HepG2 (cell line): ENCODE results near the gene CAMTA2. TPM values are rescaled to one million over a fixed set of nuclear protein-coding genes. Genes with fewer than 3 reads are reported as not detected.
A peak's percentile ranks its signal among the peaks of the same experiment; 100 is the strongest.

Experiments
- ARID5B ChIP-seq: IDR thresholded peaks from 2 replicates; pipeline ENCODE4 v1.4.0; 2020; ENCODE audit warnings: mild to moderate bottlenecking, missing genetic modification reagents
- BCL6 ChIP-seq: IDR thresholded peaks from 2 replicates; pipeline ENCODE4 v1.6.1; 2016; ENCODE audit warnings: missing genetic modification reagents, missing compliant biosample characterization
- BORCS8-MEF2B ChIP-seq: sonication (generic); formaldehyde crosslinking; IDR thresholded peaks from 2 replicates; pipeline ENCODE4 v1.8.0; 2022; ENCODE audit warnings: mild to moderate bottlenecking, missing genetic modification reagents
- DPF2 ChIP-seq: sonication (generic); formaldehyde crosslinking; IDR thresholded peaks from 2 replicates; pipeline ENCODE4 v1.4.0; 2020; ENCODE audit warnings: mild to moderate bottlenecking, low read depth, missing genetic modification reagents, borderline replicate concordance
- HIC2 ChIP-seq: sonication (generic); formaldehyde crosslinking; IDR thresholded peaks from 2 replicates; pipeline ENCODE4 v1.9.0; 2022; ENCODE audit warnings: low read depth, missing genetic modification reagents
- IRF2 ChIP-seq: IDR thresholded peaks from 2 replicates; pipeline ENCODE4 v1.6.1; 2018; ENCODE audit warnings: missing genetic modification reagents, missing compliant biosample characterization
- KLF9 ChIP-seq: IDR thresholded peaks from 2 replicates; pipeline ENCODE4 v1.6.1; 2016; ENCODE audit warnings: low read depth
- MEIS2 ChIP-seq: sonication (generic); formaldehyde crosslinking; IDR thresholded peaks from 2 replicates; pipeline ENCODE4 v1.9.0; 2021; ENCODE audit warnings: mild to moderate bottlenecking, missing genetic modification reagents
- RBM39 ChIP-seq: fragments of 200-400 bp; formaldehyde crosslinking; IDR thresholded peaks from one replicate; pipeline ENCODE4 v1.6.1; 2018; ENCODE audit warnings: antibody characterized with exemption, mild to moderate bottlenecking, low read depth, low read length; ENCODE audit not compliant: poor library complexity, severe bottlenecking
- REPIN1 ChIP-seq: sonication (generic); formaldehyde crosslinking; IDR thresholded peaks from 2 replicates; pipeline ENCODE4 v1.8.0; 2022; ENCODE audit warnings: missing genetic modification reagents, low read depth, mild to moderate bottlenecking, borderline replicate concordance
- XBP1 ChIP-seq: sonication (generic); formaldehyde crosslinking; IDR thresholded peaks from 2 replicates; pipeline ENCODE4 v1.5.0; 2020; ENCODE audit warnings: missing genetic modification reagents
- ZBTB42 ChIP-seq: sonication (generic); formaldehyde crosslinking; IDR thresholded peaks from 2 replicates; pipeline ENCODE4 v1.5.0; 2020; ENCODE audit warnings: mild to moderate bottlenecking, missing genetic modification reagents
- ZFYVE20 ChIP-seq: sonication (generic); formaldehyde crosslinking; IDR thresholded peaks from 2 replicates; pipeline ENCODE4 v1.8.0; 2023; ENCODE audit warnings: low read depth, mild to moderate bottlenecking, moderate library complexity, missing genetic modification reagents, borderline replicate concordance
- ZKSCAN8 ChIP-seq: IDR thresholded peaks from 2 replicates; pipeline ENCODE4 v1.6.1; 2016; ENCODE audit warnings: borderline replicate concordance, missing genetic modification reagents, missing compliant biosample characterization
- ZNF296 ChIP-seq: sonication (generic); formaldehyde crosslinking; conservative IDR thresholded peaks from 2 replicates; pipeline ENCODE4 v1.5.0; 2020; ENCODE audit warnings: mild to moderate bottlenecking, missing genetic modification reagents
- ZNF891 ChIP-seq: sonication (generic); formaldehyde crosslinking; IDR thresholded peaks from 2 replicates; pipeline ENCODE4 v1.5.0; 2020; ENCODE audit warnings: mild to moderate bottlenecking, missing genetic modification reagents
- polyA plus RNA-seq, 8 experiments: library from polyadenylated mRNA; depleted of rRNA in 3 of 8; stranded (reverse) in 7 of 8; unstranded in 1 of 8; fragments of >200 nt; fragmentation: Illumina TruSeq in 4 of 8; extraction: Trizol in 4 of 8; gene quantifications; 2 replicates each; pipeline versions ENCODE4 v1.2.1 to v1.2.3, GENCODE V29; 2011 to 2016; ENCODE audit warnings: low read depth in 4 of 8, missing spikeins in 1 of 8, mixed read lengths in 1 of 8; ENCODE audit not compliant: insufficient read depth in 1 of 8
- total RNA-seq, 5 experiments: library from RNA; depleted of rRNA; stranded (reverse); fragments of >200 nt; fragmentation: Illumina TruSeq; extraction: Trizol; gene quantifications; 2 replicates each; pipeline ENCODE4 v1.2.3, GENCODE V29; 2016; ENCODE audit warnings: low read depth in 1 of 5
- TF ChIP-seq, protein P1 (sequence below): sonication (generic); formaldehyde crosslinking; IDR thresholded peaks from 2 replicates; pipeline ENCODE4 v1.4.0; 2020; ENCODE audit warnings: missing genetic modification reagents; ENCODE audit errors: not compliant biosample characterization
- TF ChIP-seq, protein P2 (sequence below), 2 experiments: sonication (generic) in 1 of 2; formaldehyde crosslinking in 1 of 2; IDR thresholded peaks; 2 replicates each; pipeline versions ENCODE4 v1.4.0 to v1.6.1; 2018 to 2020; ENCODE audit warnings: missing genetic modification reagents in 2 of 2, borderline replicate concordance in 1 of 2, low read depth in 1 of 2, mild to moderate bottlenecking in 1 of 2, missing biosample characterization in 1 of 2

CAMTA2 gene
- total and polyA plus RNA-seq, 2 of the 13 experiments (the other 11 are each of a cell fraction or from before 2014, with no cell fraction given), result 4.1 to 7.1 TPM

DNA sequence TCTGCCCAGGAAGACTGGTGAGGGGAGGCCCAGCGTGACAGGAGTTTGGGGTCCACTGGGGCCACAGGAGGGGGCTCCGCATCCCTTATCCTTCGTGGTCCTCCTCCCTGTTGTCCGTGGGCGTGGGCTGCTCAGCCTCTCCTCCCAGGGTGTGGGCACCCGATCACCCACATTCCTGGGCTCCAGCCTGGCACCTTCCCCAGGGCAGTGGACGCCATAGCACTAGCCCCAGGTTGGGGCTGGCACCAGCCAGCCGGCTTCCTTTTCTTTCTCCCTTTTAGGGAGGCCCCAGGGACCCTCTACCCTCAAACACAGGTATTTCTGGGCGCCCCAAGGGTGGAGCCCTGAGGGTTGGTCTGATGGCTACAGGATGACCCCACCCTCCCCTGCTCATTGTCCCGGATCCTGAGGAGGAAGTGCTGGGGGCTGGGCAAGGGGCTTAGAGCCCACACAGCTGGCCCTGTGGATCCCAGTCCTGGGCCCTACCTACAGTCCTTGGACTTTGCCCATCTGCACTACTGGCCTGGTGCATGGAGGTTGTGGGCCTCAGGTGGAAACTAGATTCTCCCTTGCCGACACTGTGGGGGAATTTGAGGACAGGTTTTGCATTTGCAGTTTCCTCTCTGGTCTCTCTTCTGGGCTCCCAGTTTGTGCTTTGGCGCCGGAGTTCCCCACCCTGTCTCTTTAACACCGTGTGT, 11.4 kb upstream of the CAMTA2 start (continued):
- TF ChIP-seq, protein P1, sequence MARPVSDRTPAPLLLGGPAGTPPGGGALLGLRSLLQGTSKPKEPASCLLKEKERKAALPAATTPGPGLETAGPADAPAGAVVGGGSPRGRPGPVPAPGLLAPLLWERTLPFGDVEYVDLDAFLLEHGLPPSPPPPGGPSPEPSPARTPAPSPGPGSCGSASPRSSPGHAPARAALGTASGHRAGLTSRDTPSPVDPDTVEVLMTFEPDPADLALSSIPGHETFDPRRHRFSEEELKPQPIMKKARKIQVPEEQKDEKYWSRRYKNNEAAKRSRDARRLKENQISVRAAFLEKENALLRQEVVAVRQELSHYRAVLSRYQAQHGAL (CRISPR knock-in tag), result no peak
- TF ChIP-seq REPIN1 (CRISPR knock-in tag), result peak; percentile 61; the same call in 1 of the 2 replicates
- TF ChIP-seq ZFYVE20 (CRISPR knock-in tag), result 0 out of 2 replicates have a peak, but pooled peaks have one; percentile 8
- no peak; the same call in 1 of the 2 replicates for TF ChIP-seq DPF2 (CRISPR knock-in tag)
- peak; percentile 25 for TF ChIP-seq RBM39
- no peak for TF ChIP-seq XBP1 (CRISPR knock-in tag)
- TF ChIP-seq IRF2 (CRISPR knock-in tag), result peak; percentile 64; the same call in 1 of the 2 replicates
- TF ChIP-seq KLF9, result peak; percentile 54; the same call in 1 of the 2 replicates
- 0 out of 2 replicates have a peak, but pooled peaks have one; percentile 15 for TF ChIP-seq ZKSCAN8 (CRISPR knock-in tag)
- TF ChIP-seq ZBTB42 (CRISPR knock-in tag), result no peak
- TF ChIP-seq HIC2 (CRISPR knock-in tag), result peak; percentile 62; the same call in 1 of the 2 replicates
- TF ChIP-seq BORCS8-MEF2B (CRISPR knock-in tag), result peak; percentile 78; the same call in 1 of the 2 replicates
- peak; percentile 41; the same call in 1 of the 2 replicates for TF ChIP-seq ZNF891 (CRISPR knock-in tag)
- TF ChIP-seq MEIS2 (CRISPR knock-in tag), result no peak
- TF ChIP-seq, protein P2, sequence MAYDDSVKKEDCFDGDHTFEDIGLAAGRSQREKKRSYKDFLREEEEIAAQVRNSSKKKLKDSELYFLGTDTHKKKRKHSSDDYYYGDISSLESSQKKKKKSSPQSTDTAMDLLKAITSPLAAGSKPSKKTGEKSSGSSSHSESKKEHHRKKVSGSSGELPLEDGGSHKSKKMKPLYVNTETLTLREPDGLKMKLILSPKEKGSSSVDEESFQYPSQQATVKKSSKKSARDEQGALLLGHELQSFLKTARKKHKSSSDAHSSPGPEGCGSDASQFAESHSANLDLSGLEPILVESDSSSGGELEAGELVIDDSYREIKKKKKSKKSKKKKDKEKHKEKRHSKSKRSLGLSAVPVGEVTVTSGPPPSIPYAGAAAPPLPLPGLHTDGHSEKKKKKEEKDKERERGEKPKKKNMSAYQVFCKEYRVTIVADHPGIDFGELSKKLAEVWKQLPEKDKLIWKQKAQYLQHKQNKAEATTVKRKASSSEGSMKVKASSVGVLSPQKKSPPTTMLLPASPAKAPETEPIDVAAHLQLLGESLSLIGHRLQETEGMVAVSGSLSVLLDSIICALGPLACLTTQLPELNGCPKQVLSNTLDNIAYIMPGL (CRISPR knock-in tag; IDR thresholded peaks at IDR 0.05; ENCODE audit: borderline replicate concordance in 1 of 2, low read depth in 1 of 2), result peak in 1 of 2 experiments; percentile 40; a peak in 3 of 4 replicates
- TF ChIP-seq ARID5B, result peak; percentile 75
- peak; percentile 54; the same call in 1 of the 2 replicates for TF ChIP-seq BCL6 (CRISPR knock-in tag)
- TF ChIP-seq ZNF296 (CRISPR knock-in tag), result no peak
